GM08714 (cell line): ENCODE measurements around the gene HMX1.

Experiments
- H3K4me3 ChIP-seq: fragments of 200-500 bp; sonication (Bioruptor generic); 2 replicates; pipeline ENCODE4 v1.5.1; 2014; ENCODE audit warnings: mild to moderate bottlenecking, low read length, inconsistent platforms
- ZNF274 ChIP-seq: IDR thresholded peaks from 2 replicates; pipeline ENCODE4 v1.6.1; 2012; ENCODE audit warnings: mild to moderate bottlenecking, low read depth, low read length

HMX1 gene

DNA sequence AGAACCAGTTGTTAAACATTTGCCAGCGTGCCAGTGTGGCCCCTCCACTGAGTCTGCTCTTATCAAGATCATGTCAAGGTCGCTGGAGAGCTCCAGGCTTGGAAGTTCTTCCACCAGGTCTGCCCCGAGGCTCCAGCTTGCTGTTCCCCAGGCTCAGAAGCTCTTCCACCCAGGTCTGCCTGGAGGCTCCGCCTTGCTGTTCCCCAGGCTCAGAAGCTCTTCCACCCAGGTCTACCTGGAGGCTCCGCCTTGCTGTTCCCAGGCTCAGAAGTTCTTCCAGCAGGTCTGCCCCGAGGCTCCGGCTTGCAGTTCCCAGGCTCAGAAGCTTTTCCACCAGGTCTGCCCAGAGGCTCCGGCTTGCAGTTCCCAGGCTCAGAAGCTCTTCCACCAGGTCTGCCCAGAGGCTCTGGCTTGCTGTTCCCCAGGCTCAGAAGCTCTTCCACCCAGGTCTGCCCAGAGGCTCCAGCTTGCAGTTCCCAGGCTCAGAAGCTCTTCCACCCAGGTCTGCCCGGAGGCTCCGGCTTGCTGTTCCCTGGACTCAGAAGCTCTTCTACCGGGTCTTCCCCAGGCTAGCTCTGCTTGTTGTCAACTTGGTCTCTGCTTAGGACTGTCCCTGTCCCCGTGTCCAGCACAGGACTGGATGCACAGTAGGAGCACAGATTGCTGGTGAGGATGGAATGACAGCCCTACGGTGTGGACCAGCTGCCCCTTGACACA is 54.4 kb downstream of the HMX1 start:
- H3K4me3 ChIP-seq, result no peak overlapping the region
- no peak for TF ChIP-seq ZNF274
